GM19240 (cell line): ENCODE results near the gene PHF2.
"Not testable (repeated sequence)": the region's sequence is repeated elsewhere in the genome, so short reads cannot be mapped to it uniquely, and the experiment has no call there.

Experiments
- DNase-seq: peaks from one replicate; pipeline ENCODE4 v3.0.0; 2011; ENCODE audit warnings: low spot score; ENCODE audit not compliant: insufficient read length

The PHF2 gene

DNA sequence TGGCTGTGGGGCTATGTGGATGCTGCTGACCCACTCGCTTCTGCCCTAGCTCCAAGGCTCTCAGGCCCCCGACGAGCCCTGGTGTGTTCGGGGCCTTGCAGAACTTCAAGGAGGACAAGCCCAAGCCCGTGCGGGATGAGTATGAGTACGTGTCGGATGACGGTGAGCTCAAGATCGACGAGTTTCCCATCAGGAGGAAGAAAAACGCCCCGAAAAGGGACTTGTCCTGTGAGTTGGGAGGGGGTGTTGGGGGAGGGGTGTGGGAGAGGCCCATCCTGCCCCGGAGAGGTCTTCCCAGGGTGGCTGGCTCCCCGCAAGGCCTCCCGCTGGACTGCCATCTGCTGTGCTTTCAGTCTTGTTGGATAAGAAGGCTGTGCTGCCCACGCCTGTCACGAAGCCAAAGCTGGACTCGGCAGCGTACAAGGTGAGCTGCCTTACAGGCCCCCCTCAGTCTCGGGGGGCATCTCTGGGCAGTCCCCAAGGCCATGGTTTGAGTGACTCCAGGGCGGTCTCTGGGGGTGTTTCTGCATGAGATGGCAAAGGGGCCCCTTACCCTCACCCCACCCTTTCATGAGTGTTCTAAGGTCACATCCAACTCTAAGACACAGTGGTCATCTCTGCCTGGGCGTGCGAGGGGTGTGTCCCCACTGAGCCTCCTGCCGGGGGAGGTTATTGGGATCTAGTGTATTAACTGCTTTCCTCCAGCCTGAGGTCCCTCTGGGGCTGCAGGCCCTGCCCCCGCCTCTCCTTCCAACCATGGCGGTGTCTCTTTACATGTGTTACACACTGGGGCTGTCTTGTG, 89.5 kb downstream of the PHF2 start:
- DNase-seq = no peak

DNA sequence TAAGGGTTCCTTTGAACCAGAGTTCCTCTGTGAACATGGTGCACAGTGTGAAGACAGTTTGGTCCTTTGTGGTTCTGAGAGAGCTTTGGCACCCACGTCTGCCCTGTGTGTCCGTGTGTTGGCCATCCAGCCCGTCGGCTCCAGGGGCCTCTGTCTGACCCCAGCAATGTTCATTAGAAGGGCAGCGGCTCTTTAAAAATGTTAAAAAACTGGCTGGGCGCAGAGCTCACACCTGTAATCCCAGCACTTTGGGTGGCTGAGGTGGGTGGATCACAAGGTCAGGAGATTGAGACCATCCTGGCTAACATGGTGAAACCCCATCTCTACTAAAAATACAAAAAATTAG, 90.0 kb downstream of the PHF2 start:
- not testable (repeated sequence) for DNase-seq

DNA sequence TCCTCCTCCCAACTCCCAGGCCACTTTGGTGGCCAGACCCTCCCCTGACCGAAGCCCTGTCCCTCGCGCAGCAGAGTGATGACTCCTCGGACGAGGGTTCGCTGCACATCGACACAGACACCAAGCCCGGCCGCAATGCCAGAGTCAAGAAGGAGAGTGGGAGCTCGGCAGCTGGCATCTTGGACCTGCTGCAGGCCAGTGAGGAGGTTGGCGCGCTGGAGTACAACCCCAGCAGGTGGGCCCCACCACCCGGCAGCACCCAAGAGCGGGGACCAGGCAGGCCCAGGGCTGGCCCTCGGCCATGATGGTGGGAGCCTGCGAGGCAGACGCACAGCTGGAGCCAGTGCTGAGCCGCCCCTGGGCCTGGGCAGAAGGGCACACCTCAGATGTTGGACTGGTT, 90.6 kb downstream of the PHF2 start:
- no peak for DNase-seq

DNA sequence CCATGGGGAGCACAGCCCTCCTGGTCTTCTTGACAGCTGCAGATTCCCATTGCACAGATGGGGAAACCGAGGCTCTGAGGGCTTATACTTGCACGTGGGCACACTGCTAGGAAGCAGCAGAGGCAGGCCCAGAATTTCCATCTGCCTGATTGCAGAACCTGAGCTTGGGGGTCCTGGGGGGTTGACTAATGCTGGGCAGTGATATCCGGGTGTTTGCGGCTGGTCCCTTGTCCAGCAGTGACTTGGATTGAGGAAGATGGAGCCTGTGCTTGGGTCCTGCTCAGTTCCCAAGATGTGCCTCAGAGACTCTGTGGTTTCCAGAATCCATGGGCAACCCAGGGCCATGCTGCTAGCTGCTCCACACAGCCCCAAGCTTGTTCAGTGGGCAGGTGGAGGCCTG, 91.2 kb downstream of the PHF2 start:
- DNase-seq = no peak

- no peak for DNase-seq
These were observed 92.0 kb downstream of the PHF2 start for GRCh38 chr9:93668261-93668871.

- no peak for DNase-seq
These were observed 93.0 kb downstream of the PHF2 start for GRCh38 chr9:93669116-93669957.

- no peak for DNase-seq
These were observed 93.5 kb downstream of the PHF2 start for GRCh38 chr9:93669958-93670207.

DNA sequence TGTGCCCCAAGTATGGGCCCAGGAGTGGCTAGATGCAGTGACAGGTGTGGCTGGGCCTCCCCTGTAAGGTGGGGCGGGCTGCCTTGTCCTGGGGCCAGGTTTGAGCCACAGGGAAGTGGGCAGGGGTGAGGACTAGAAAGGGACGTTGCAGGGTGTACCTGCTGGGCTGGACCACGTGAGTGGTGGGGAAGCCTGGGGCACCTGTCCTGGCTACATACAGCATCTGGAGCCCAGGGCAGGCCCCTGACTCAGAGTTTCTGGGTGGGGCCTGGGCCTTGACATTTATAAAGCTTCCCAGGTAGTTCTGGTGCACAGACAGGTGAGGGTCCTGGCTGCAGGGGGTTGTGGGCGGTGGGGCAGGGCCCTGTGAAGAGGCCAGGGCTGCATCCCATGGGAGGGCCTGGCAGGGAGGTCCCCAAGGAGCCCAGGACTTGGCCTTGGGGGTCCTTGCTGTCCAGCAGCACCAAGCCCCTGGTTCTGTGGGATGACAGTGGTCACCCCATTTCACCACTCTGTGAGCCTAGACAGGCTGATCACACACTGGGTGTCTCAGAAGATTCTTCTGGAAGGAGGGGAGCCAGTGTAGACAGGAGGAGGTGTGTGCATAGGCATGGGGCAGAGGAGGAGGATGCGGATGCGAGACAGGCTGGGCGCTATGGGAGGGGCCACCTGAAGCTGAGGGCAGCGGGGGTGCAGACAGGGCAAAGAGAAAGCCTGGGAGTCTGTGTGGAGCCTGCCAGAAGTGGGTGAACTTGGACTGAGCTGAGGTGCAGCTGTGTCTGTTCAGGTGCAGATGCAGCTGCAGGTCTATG, 94.0 kb downstream of the PHF2 start:
- no peak for DNase-seq

DNA sequence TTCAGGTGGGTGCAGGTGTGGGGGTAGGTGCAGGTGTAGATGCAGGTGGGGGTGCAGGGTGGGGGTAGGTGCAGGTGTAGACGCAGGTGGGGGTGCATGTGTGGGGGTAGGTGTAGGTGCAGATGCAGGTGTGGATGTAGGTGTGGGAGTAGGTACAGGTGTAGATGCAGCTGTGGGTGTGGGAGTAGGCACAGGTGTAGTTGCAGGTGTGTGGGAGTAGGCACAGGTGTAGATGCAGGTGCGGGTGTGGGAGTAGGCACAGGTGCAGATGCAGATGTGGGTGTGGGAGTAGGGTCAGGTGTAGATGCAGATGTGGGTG, 94.6 kb downstream of the PHF2 start:
- DNase-seq = no peak

GRCh38 chr9:93672330-93673020, 96.1 kb downstream of the PHF2 start:
- DNase-seq = not testable (repeated sequence)

DNA sequence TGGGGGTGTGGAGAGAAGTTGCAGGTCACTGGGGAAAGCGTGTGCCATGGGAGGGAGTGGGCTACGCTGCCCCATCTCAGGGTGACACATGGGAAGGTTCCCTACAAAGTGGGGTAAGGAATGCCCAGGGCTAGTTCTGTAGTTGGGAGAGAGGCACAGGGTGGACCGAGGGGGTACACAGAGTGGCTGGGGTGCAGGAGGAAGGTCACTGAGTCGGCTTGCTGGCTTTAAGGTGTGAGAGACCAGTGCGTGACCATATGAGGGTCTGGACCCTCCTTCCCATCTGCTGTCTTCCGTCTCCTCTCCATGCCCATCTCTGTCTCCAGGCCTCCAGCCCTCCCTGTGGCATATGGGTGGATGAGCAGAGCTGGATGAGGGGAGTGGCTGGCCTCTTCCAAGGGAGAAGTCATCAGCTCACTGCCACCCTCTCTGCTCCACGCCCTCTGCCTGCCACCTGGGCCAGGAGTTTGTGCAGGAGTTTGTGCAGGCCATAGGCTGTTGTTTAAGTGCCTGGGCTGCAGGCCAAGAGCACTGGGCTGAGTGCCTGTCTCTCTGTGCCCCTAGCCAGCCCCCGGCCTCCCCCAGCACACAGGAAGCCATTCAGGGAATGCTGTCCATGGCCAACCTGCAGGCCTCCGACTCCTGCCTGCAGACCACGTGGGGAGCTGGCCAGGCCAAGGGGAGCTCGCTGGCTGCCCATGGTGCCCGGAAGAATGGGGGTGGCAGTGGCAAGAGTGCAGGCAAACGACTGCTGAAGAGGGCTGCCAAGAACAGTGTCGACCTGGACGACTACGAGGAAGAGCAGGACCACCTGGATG, 96.8 kb downstream of the PHF2 start:
- DNase-seq = no peak

- DNase-seq = no peak
These were observed 97.5 kb downstream of the PHF2 start for GRCh38 chr9:93673839-93674334.

DNA sequence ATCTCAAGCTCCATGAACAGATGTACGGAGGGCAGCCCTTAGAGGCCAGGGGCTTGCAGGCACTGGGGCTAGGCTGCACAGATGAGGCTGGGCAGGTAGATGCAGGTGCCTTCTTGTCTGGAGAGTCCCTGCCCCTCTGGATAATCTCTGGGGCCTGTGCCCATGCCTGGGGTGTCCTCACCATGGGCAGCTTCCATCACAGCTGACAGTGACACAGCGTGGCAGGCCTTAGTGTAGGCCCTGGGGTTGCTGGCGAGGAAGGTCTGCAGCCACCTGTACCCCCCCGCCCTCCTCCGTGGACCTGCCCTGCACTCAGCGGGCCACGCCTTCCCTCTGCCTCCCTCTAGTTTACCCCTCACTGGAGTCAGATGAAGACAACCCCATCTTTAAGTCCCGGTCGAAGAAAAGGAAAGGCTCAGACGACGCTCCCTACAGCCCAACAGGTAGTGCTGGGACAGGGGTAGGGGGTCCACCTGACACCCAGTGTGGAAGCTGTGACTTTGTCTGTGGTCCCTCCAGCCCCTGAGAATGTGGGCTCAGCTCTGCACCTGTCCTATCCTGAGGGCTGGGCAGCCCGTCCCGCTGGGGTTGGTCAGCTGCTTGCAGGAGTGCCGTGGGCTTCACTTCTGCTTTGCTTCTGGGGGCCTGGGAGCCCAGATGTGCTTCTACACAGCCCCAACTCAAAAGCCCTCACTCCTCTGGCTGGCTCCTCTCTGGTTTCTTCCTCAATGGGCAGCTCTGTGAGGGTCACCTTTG, 98.4 kb downstream of the PHF2 start:
- DNase-seq = no peak

GRCh38 chr9:93675336-93676150, 99.2 kb downstream of the PHF2 start:
- no peak for DNase-seq

- DNase-seq = no peak
These were observed 100.1 kb downstream of the PHF2 start for GRCh38 chr9:93676310-93677047.

DNA sequence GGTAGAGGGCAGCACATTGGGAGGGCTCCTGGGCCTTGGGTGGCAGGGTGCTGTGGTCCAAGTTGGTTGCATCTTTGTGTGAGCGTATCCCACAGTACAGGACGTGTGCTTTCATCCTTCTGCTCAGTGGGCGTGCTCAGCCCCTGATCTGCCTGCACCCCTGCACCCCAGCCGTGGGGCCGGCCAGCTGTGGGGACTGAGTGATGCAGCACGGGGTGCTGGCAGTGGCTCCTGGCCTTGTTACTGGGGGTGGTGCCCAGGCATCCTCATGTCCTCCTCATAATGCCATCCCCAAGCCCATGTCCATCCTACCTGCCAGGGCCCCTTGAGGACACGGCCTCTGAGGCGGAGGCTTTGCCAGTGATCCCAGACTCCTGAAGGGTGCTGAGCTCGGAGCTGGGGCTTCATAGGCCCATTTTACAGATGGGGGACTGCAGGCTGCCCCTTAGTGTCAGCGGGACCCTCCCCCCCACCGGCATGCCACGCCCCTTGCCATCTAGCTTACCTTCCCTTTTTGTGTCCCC, 100.7 kb downstream of the PHF2 start:
- no peak for DNase-seq

DNA sequence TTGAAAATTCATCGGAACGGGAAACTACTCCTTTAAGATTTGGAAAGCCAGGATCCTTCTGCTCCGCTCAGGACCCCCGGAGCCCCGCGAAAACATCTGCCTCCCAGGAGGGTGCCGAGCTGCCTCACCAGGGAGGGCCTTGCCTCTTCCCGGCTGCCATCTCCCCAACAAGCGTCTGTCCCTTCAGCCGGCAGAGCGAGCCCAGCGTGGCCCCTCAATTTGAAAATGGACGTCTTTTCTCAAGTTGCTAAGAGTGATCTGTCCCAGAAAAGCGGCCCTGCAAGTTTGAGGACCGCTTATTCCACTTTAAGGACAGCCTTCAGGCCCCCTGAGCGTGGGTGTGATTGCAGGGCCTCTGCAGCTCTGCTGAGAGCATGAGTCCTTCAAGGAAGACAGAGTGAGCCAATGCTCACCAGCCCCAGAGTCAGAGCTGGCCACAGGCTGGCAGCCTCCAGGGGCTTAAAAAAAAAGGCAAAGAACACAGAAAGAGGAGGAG, 101.3 kb downstream of the PHF2 start:
- DNase-seq = no peak
